HG02852 (cell line): ENCODE measurements around the gene AIP.
"Not testable (repeated sequence)": the region's sequence is repeated elsewhere in the genome, so short reads cannot be mapped to it uniquely, and the experiment has no call there.

Experiments used
- ATAC-seq: cut with Tn5 transposase; IDR thresholded peaks from one replicate; pipeline ENCODE4 v1.9.1; 2021; ENCODE audit warnings: mild to moderate bottlenecking, moderate library complexity; ENCODE audit not compliant: unreplicated experiment

AIP gene

DNA sequence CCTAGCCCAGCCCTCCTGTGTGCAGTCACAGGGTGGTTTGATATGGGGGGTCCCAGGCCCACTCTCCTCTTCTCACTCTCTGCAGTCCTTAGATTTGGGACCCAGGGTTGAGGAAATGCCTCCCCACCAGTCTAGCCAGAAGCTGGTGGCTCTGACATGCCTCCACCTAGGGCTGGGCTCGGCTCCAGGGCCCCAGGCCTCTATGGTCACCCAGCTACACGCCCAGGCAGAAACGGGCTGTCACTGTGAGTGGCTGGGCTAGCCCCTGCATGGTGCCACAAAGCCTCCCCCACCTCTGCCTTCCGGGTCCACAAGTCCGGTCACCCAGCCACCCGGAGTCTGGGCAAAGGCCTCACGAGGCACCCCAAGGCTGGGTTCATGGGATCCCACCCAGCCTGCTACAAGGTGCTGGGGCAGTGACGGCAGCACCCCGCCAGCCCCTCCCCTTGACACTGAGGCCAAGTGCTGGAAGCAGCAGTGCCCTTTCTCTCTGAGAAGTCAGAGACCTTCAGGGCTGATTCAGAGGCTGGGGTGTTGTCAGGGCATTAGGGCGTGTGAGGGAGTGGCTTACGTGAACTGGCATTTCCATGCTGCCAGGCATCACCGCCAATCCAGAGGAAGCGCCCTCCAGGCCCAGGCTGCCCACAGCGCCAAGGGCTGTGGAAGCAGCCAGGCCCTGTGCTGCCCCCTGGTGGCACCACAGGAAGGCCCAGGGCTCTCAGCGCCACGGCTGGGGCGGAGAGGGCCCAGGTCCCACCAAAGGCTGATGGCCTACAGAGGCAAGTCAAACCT is 23.0 kb downstream of the AIP start:
- no peak for ATAC-seq

DNA sequence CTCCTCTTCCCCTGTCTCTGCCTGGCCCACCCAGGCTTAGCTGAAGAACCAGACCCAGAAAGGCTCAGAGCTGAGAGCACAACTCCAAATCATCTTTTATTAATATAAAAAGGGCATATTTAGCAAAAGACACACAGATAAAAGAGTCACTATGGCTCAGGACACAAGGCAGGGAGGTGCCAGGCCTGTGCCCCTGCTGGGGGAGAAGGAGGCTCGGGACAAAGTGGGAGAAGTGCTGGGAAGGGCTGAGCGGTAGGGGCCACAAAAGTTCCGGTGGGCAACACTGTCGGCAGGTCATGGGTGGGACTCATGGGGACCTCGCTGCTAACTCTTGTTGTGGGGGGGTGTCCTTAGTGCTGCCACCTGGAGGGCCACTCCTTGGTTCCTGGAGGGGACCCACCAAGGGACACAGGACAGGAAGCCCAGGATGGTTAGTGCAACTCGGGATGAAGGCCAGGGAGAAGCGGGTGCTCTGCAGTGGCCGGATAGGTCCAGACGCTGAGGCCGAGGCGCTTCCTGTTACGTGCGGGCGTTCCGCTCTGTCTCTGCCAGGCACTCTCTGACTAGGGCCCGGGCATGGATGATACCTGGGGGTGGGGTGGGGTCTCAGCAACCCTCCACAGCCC is 23.7 kb downstream of the AIP start:
- ATAC-seq = no peak

DNA sequence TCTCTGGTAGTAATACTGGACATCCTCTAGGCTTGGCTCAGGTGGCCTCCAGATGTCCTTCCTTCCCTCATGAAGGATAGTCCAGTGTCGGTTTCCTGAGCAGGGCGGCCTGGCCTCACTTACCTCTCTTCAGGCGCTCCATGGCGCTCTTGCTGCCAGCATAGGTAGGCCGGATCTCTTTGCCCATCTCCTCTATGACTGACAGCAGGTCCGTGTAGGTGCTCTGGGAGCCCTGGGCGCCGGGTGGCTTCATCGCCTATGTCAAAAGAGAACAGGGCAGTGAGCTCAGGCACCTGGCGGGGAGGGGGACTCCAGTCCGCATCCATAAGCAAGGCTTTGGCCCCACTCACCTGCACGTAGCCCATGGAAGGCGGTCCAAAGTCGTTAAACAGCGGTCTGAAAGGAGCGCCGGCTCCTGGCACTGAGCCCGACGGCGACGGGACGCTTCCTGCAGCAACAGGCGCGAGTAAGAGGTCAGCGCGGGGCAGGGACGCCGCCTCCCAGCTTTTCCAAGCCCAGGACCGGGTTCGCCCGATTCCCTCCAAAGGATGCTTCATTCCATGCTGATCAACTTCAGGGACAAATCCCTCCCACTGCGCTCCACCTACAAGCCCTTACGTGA is 24.5 kb downstream of the AIP start:
- ATAC-seq = no peak

DNA sequence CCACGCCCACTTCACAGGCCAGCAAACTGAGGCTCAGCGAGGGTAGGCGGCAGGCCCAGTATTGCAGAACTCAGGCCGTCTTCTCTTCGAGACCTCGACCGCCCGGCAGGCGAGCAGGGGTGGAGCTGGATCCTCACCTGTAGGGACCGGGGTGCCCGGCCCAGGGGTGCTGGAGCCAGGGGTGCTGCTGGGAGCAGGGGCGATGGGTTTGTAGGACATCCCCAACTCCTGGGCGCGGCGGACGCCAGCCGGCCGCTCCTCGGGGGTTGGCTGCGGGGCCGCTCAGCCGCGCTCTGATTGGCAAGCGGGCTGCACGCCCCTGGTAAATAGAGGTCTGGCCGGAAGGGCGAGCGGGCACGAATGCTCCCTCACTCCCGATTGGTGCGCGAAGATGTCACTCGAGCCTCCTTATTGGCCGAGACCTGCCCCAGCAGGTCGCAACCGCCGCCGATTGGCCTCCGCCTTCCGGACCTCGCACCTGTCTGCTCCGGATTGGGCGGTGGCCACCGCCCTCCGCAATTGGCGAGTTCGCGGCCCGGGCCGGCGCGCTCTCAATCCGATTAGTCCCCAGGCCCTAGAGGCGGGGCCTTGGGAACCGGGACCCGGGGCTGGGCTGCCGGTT is 25.1 kb downstream of the AIP start, which contains the start of gene CDK2AP2:
Gene CDK2AP2, minus strand, starts transcription at position 299 of the 622 bp plus-strand sequence. Its CDS starts 80 bp downstream, at position 219.
- ATAC-seq = peak; percentile 67

DNA sequence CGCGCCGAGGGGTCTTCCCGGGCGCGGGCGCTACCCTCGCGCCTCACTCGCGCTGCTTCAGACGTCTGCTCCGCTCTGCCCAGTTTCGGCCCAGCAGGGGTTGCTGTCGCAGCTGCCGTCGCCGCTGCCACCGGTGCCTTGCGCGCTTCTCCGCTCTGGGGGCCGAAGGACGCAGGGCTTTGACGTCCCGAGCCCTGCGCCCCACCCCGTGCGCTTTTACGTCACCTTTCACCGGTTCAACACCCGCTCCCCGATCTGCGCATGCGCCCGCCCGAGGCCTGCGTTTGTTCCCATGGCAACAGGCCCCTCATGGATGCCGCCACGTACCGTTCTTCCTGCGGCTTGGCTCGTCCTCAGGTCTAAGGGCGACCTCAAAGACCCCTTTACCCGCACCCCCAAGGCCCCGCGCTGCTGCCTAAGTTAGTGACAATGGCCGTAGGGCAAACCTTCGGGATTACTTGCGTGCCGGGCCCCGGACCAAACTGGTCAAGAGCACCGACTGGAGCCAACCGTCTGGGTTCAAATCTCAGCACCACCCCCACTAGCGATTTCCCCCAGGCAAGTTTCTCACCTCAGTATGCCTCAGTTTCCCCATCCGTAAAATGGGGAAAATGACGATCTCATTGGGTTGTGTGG is 25.8 kb downstream of the AIP start:
- peak; percentile 32 for ATAC-seq

DNA sequence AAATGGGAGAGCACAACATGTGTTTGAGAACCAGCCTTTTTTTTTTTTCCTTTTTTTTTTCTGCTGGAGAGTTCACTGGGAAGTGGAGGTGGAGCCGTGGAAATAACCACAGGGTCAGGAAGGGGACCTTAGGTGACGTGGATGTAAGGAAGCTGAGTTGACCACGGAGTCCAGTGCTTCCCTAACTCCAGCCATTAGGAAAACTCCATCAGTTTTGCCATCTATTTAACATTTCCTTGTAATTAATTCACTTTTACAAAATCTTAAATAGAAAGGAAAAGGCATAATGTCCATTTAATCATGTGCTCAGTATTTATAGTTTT is 27.2 kb downstream of the AIP start:
- no peak for ATAC-seq

DNA sequence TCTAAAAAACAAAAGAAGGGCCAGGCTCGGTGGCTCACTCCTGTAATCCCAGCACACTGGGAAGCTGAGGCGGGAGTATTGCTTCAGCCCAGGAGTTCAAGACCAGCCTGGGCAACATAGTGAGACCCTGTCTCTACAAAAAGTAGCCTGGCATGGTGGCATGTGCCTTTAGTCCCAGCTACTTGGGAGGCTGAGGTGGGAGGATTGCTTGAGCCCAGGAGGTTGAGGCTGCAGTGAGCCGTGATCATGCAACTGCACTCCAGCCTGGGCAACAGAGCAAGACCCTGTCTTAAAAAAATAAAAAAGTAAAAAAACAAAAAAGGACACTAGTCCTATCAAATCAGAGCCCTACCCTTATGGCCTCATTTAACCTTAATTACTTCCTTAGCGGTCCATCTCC is 28.7 kb downstream of the AIP start:
- ATAC-seq = not testable (repeated sequence)

DNA sequence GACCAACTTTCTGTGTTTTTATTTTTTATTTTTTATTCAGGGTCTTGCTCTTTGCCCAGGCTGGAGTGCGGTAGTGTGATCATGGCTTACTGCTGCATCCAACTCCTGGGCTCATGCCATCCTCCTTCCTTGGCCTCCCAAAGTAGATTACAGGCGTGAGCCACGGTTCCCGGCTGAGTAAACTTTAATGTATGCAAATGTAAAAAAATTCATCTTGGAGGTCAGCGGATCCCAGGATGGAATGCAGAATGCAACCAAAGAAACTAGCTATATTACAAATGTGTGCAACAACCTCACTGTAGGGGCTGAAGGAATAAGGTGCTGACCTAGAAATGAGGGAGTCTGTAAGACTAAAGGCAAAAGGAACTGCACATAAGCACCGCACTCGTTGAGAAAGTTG is 31.3 kb downstream of the AIP start:
- ATAC-seq = no peak

DNA sequence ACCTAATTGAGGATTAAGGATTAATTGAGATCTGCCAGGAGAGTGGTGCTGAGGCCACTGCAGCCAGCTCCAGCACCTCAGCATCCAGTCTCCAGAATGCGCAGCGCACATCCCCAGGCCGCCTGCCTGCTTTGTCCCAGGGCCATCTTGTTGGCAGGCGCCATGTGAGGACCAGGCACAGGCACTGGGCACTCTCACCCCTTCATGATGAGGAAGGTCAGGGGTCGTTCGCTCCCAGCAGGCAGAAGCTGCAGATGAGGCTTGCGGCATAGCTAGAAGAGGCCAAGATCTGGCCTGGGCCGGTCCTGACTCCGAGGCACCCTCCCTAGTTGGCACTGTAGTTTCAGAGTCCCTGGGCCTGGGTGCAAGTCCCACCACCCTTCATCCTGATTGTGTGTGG is 34.0 kb downstream of the AIP start:
- no peak for ATAC-seq

DNA sequence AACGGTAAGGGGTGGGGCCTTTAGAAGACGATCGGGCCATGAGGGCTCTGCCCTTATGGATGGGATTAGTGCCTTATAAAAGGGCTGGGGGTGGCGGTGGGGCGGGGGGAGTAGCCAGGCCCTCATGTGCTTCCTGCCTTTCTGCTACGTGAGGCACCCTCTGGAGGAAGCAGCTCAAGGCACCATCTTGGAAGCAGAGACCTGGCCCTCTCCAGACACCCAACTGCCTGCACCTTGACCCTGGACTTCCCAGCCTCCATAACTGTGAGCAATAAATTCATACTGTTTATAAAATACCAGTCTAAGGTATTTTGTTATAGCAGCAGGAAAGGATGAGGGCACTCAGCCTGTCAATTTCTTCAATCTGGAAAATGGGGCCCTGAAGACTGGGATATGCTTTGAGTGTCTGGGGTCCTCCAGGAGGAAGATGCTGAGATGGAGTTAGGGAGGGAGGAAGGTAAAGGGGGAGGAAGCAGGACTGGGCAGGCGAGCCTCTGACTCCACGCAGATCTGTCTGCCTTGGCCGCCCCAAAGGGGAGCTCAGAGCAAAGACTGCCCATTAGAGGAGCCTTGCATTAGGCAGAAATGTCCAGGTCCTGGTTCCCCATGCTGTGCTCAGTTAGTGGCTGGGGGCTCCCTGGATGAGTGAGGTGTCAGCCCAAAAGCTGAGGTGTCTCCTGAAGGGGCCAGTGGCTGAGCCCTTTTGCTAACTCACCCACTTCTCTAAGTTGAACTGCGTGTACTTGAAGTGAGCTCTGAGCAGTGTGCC is 35.1 kb downstream of the AIP start:
- ATAC-seq = no peak

DNA sequence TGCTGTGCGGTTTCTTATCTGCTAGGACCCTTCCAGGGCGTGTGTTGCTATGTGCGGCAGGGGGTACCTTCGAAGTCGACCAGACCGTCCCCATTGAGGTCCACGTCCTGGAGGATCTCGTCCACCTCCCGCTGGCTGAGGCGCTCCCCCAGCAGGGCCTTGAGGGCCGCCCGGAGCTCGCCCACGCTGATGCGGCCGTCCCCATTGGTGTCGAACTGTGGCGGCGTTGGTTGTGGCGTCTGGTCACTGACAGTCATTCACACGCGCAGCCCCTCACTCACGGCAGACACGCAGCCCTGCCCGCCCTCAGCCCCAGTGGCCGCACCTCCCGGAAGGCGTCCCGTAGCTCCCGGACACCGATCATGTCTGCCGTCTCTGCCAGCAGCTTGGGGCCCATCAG is 36.9 kb downstream of the AIP start:
- ATAC-seq = no peak

DNA sequence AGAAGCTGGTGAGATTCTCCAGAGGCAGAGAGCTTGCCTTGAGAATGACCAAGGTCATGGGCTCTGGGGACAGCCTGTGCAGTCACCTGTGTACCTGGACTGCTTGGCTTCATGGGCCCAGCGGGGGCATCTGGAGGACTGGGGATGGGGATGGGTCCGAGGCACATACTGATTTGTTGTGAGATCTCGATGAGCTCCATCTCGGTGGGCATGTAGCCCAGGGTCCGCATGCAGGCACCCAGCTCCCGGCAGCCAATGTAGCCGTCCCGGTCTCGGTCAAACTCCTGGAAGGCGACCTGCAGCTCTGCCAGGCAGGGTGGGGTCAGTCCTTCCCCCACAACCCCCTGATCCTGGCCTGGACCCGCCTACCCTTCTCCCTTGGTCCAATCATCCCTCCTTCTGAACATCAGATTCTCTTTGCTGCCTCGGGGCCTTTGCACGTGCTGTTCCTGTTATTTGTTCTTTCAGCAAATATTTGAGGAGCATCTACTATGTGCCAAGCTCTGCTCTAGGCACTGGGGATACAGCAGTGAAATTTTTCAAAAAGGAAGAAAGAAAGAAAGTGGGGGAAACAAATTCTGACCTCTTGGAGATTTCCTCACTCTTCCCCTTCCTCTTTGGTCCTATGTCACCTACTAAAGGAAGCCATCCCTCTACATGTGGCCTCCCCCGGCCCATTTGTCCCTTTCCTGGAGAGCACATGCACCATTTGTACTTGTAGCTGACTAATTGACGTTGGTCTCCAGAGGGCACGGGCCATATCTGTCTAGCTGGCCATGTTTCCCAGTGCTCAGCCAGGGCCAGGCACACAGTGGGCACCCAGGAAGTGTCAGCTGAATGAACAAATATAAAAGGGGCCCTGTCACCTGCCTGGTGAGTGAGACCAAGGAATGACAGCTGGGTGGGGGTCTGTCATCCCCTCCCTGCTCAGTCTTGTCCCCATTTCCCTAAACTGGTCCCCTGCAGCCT is 38.3 kb downstream of the AIP start:
- no peak for ATAC-seq

DNA sequence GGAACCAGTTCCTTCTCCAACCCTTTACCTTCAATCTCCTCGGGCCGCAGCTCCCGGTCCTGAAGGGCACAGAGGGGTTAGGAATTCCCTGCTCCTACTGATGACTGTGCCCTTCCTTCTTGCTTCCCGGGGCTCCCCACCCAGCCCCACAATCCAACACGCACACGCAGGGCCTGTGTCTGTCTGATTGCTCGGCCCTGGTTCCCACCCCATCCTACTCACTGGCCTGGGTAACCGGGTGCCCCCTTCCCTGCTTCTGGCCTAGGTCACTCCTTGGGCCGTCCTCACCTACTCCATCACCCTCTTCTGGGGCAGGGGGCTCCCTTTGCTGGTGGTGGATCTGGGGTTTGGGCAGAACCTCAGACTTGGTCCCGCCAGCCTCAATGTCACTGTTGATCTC is 39.1 kb downstream of the AIP start:
- ATAC-seq = no peak

DNA sequence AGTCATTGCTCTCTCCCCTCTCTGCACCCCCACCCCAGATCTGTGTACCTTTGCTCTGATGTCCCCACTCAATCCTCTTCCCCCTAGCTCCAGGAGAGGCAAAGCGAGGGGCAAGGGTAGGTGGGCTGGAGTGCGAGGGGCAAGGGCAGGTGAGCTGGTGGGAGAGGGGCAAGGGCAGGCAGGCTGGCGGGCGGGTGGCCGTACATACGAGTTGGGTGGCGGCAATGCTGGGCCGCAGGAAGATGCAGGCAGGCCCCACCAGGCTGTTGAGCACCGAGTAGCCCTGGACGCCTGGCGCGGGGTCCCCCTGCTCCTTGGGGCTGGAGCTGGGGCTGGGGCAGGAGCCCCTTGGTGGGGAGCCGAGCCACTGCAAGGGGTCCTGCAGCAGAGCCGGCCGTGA is 39.5 kb downstream of the AIP start:
- ATAC-seq = no peak

DNA sequence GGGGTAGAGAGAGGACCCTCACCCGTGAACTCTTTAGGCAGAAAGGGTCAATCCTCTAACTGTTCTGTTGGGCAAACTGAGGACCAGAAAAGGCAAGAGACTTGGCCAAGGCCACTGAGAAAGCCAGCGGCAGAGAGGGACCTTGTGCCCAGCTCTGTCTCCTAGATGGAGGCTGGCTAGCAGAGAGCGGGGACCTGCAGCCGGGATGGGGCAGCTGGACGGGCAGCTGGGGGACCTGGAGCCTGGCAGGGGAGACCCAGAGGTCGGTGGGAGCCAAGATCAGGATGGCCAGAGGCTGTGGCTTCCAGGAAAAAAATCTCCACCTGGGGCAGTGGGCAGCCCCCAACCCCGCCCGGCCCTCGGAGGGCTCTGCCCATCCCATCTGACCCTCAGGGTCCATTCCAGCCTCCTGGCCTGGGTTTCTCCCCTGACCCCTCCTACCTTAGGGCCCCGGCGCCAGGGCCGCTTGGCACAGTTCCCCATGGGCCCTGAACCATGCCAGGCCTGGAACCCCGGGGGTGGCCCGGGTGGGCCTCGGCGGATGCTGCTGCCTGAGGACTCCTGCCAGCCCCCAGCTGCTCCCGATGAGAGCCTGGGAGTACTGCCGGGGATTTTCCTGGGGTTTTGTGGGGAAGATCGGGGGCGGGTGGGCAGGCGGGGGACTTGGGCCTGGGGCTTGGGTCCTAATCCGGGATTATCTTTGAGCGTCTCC is 40.2 kb downstream of the AIP start, which contains the start of gene CABP2:
Gene CABP2, minus strand, starts transcription at position 603 of the 712 bp plus-strand sequence. Its CDS starts 120 bp downstream, at position 483.
- no peak for ATAC-seq

DNA sequence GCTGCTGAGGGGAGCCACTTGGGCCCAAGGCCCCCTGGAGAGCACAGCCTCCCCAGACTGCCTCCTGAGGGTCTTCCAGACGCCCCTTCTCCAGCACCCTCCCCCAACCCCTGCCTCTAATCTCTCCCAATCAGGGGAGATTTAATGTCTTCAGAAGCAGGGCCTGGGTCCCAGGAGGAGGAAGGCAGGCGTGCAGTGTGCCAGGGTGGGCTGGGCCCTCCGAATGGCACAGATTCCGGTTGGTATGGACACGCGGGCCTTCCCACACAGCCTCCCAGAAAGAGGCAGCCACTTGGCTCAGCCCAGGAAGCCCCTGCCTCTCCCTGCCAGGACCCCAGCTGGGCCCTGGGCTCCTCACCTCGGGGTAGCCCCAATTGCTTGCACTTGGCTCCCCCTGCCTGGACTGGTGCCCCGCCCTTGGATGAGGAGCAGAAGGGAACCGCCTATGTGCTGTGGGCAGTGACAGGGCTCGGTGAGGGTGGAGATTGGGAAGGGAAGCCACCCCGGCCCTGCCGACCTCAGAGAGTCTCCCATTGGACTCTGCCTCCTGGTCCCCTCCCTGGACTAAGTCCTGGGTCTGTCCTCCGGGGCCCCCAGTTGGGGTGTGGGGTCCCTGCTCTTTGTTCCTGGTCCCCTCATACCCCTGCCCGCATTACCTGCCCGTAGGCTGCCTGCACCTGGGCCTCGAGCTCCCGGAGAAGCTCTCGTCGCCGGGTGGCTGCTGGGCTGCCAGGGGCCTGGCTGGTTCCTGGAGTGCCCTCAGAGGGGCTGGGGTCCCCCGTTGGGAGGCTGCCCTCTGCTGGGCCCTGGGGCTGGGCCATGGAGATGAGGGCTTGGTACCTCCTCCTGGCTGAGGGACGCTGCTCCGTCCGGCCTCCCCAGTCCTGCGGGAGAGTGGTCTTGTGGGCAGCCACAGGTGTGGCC is 41.0 kb downstream of the AIP start:
- ATAC-seq = no peak

DNA sequence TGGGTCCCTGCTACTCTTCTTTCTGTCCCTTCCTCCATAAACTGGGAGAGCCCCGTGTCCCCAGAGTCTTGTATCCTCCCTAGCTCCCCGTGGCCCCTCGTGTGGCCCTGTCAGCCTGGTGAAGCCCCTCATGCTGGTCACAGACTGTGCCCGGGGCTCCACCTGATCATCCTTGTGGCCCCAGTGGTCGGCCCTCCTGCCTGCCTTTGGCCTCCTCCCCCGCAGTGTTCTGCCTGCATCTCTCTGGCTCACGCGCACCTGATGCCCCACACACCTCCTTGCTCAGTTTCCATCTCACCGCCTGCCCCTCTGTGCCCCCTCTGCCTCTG is 41.6 kb downstream of the AIP start:
- no peak for ATAC-seq
